Liver (tissue), 3 donors: Measurements from ENCODE around the gene BDP1.
"Not testable (repeated sequence)": the region's sequence is repeated elsewhere in the genome, so short reads cannot be mapped to it uniquely, and the experiment has no call there.

Experiments
- ATF3 ChIP-seq: IDR thresholded peaks from 2 replicates; pipeline ENCODE4 v1.6.1; 2016; ENCODE audit warnings: antibody characterized with exemption
- CTCF ChIP-seq: fragments of 150-350 bp; IDR thresholded peaks from 2 replicates; pipeline ENCODE4 v1.5.1; 2017; ENCODE audit warnings: improper control_type of control experiment, low read depth, low read length; ENCODE audit not compliant: missing input control
- EGR1 ChIP-seq, 2 donors: IDR thresholded peaks; 2 replicates each; pipeline ENCODE4 v1.6.1; 2016 to 2018; ENCODE audit warnings: antibody characterized with exemption in 2 of 2, low read depth in 2 of 2
- GABPA ChIP-seq, 2 donors: IDR thresholded peaks in 1 of 2; conservative IDR thresholded peaks in 1 of 2; 2 replicates each; pipeline ENCODE4 v1.6.1; 2016; ENCODE audit warnings: antibody characterized with exemption in 2 of 2, mild to moderate bottlenecking in 1 of 2, moderate library complexity in 1 of 2
- JUND ChIP-seq, 2 donors: IDR thresholded peaks; 2 replicates each; pipeline ENCODE4 v1.6.1; 2016; ENCODE audit warnings: antibody characterized with exemption in 2 of 2
- MAX ChIP-seq: IDR thresholded peaks from 2 replicates; pipeline ENCODE4 v1.6.1; 2016; ENCODE audit warnings: antibody characterized with exemption
- NR2F2 ChIP-seq: IDR thresholded peaks from 2 replicates; pipeline ENCODE4 v1.6.1; 2016; ENCODE audit warnings: antibody characterized with exemption
- RAD21 ChIP-seq, 2 donors: IDR thresholded peaks; 2 replicates each; pipeline ENCODE4 v1.6.1; 2016; ENCODE audit warnings: antibody characterized with exemption in 2 of 2, mild to moderate bottlenecking in 2 of 2
- REST ChIP-seq: IDR thresholded peaks from 2 replicates; pipeline ENCODE4 v1.6.1; 2016; ENCODE audit warnings: antibody characterized with exemption, mild to moderate bottlenecking
- RXRA ChIP-seq, 2 donors: IDR thresholded peaks; 2 replicates each; pipeline ENCODE4 v1.6.1; 2017 to 2018; ENCODE audit warnings: antibody characterized with exemption in 2 of 2, mild to moderate bottlenecking in 1 of 2
- SP1 ChIP-seq: IDR thresholded peaks from 2 replicates; pipeline ENCODE4 v1.6.1; 2018; ENCODE audit warnings: antibody characterized with exemption, mild to moderate bottlenecking
- TAF1 ChIP-seq: conservative IDR thresholded peaks from 2 replicates; pipeline ENCODE4 v1.6.1; 2016; ENCODE audit warnings: antibody characterized with exemption, mild to moderate bottlenecking
- YY1 ChIP-seq: IDR thresholded peaks from 2 replicates; pipeline ENCODE4 v1.6.1; 2016; ENCODE audit warnings: antibody characterized with exemption, mild to moderate bottlenecking
- ZBTB33 ChIP-seq: IDR thresholded peaks from 2 replicates; pipeline ENCODE4 v1.6.1; 2016; ENCODE audit warnings: antibody characterized with exemption
- donor health status: healthy.
- donor health status: healthy.

GRCh38 chr5:71552026-71552749 is 96.7 kb downstream of the BDP1 start:
- TF ChIP-seq YY1; ATF3; CTCF; SP1; TAF1; RXRA (IDR thresholded peaks at IDR 0.05); ZBTB33; EGR1 (IDR thresholded peaks at IDR 0.05; ENCODE audit: low read depth in 2 of 2); RAD21 (IDR thresholded peaks at IDR 0.05); MAX; JUND (IDR thresholded peaks at IDR 0.05); REST; GABPA (IDR thresholded peaks at IDR 0.05 in 1 of 2, conservative IDR thresholded peaks at IDR 0.05 in 1 of 2); NR2F2: not testable (repeated sequence)
